GM18867 (cell line): ENCODE measurements around the gene SLC43A2.

Experiments used
- ATAC-seq: cut with Tn5 transposase; IDR thresholded peaks from one replicate; pipeline ENCODE4 v1.9.1; 2021; ENCODE audit warnings: mild to moderate bottlenecking, moderate library complexity; ENCODE audit not compliant: unreplicated experiment

Gene SLC43A2

GRCh38 chr17:1625053-1625452 lies 3.6 kb downstream of the SLC43A2 start:
- ATAC-seq = no peak

DNA sequence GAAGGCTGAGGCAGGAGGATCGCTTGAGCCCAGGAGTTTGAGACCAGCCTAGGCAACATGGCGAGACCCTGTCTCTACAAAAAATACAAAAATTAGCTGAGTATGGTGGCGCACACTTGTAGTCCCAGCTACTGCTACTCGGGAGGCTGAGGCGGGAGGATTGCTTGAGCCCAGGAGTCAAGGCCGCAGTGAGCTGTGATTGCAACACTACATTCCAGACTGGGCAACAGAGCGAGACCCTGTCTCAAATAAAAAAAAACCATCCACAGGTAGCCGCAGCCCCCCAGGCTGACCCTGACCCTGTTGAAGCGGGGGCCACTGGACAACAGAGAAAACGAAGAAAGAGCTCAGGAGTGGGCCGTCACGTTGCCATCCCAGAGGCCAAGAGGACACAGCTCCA lies 4.0 kb downstream of the SLC43A2 start:
- no peak for ATAC-seq

GRCh38 chr17:1623057-1623630 lies 5.5 kb downstream of the SLC43A2 start:
- ATAC-seq = no peak

DNA sequence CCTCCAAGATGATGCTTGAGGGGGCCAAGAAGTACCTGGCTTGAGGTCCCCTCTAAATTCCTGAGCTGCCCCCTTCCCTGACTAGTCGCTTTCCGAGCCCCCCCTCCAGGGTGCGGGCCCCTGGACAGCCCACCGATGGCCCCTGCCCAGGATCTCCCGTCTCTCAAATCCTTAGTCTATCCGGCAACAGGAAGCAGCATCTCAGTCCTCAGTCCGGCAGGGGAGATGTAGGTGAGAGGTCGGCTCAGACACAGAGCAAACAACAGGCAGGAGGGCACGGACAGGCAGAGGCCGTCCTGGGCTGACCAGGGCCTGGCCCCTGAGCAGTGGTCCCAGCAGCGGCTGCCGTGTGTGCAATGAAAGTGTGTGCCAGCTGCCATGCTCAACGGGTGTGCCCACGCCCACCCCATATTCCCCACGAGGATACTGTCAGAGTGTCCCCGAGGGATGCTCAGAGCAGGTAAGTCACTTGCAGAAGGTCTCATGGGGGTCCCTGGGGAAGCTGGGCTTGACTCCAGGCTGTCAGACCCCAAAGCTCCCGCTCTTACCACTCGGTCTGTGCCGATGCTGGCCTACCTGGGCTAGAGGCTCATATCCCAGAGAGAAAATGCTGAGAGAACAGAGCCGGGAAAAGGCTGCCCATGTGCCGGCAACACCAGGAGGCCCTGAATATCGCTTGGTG lies 7.2 kb downstream of the SLC43A2 start:
- no peak for ATAC-seq

DNA sequence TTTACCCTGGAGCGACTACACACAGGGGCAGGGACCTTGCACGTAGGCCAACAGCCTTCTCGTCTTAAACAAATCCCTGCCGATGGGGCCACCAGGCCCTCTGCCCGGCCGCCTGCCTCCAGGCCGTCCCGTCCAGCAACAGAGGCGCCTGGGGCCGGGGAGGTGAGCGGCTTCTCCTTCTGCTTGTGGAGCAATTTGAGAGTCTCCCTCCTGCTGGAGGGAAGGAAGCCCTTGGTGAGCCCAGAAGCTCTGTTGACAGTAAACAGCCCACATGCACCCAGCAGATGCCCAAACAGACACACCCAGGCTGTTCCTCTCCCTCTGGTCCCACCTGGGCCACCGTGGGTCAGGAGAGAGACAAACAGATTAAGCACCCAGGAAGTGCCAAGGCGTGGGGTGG lies 8.1 kb downstream of the SLC43A2 start:
- no peak for ATAC-seq

GRCh38 chr17:1617620-1618174 lies 10.9 kb downstream of the SLC43A2 start:
- no peak for ATAC-seq

- ATAC-seq = no peak
Measured at GRCh38 chr17:1616101-1616500, 12.5 kb downstream of the SLC43A2 start.

- no peak for ATAC-seq
Measured at GRCh38 chr17:1612400-1612799, 16.2 kb downstream of the SLC43A2 start.

- ATAC-seq = no peak
Measured at GRCh38 chr17:1611715-1612114, 16.9 kb downstream of the SLC43A2 start.

- no peak for ATAC-seq
Measured at GRCh38 chr17:1608676-1609075, 20.0 kb downstream of the SLC43A2 start.

DNA sequence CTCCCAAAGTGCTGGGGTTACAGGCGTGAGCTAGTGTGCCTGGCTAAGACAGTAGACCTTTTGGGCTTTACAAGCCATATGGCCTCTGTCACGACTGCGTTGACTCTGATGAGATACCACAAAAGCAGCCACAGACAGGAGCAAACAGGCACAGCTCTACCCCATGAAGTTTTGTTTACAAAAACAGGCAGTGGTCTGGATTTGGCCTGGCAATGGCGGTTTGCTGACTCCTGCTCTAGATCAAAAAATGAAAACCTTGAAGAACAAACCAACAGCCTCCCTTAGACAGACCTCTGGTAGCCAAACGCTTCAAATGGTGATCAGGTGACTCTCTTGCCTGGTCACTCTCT lies 20.7 kb downstream of the SLC43A2 start:
- peak; percentile 9 for ATAC-seq

DNA sequence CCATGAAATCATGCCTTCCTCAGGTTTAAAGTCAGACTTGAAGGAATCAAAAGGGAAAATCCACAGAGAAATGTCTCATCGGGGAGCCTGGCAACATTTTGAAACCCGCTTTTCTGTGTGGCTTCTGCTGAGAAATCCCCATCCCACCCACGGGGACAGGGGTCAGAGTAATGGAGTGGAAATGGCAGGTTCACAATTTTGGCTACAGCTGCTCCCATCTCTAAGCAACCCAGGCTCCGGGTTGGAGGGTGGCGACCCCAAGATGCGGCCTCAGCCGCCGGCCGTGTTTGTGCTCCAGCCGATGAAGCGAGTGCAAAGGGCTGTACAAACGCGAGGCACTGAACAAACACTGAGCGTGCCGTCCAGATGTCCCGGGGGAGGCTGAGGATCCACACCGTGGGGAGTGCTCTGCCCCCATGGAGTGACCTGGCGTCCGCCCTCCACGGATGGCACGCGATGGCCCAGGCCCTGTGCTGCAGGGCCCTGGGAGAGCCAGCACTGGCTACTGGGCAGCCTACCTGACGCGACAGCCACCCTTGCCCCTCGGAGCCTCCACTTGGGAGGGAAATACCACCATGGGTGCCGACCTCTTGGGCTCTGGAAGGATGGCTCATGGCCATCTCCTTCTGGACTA lies 22.2 kb downstream of the SLC43A2 start:
- peak; percentile 26 for ATAC-seq

DNA sequence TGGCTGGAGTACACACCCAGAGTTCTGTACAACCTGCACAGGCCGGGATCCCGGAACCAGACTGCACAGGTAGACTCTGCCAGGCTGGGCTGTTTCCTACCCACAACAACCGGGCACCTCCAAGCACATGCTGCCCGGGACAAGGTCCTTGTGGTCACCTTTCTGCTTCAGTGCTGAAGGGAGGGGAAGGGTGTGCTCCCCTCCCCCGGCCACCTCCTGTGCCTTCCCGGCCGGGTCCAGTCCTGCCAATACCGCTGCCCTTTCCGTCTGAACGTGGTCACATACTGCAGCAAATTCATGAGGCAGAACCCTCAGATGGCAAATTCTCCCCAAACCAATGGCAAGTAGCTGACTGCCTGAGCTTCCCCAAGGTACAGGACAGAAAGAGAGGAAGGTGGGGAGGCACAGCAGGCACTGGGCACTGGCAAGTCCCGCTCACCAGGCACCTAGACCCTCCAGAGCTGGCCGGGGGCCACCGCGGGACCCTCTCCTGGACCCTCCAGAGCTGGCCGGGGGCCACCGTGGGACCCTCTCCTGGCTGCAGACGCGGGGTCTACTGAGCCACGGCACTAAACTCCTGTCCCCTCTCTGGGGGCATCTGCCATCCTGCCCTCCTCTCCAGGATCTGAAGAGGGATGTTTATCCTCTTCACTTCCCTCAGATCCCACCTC lies 22.8 kb downstream of the SLC43A2 start:
- ATAC-seq = no peak

- ATAC-seq = no peak
Measured at GRCh38 chr17:1604831-1605528, 23.7 kb downstream of the SLC43A2 start.

- no peak for ATAC-seq
Measured at GRCh38 chr17:1601571-1601970, 27.1 kb downstream of the SLC43A2 start.

- ATAC-seq = no peak
Measured at GRCh38 chr17:1598399-1599095, 30.1 kb downstream of the SLC43A2 start.

DNA sequence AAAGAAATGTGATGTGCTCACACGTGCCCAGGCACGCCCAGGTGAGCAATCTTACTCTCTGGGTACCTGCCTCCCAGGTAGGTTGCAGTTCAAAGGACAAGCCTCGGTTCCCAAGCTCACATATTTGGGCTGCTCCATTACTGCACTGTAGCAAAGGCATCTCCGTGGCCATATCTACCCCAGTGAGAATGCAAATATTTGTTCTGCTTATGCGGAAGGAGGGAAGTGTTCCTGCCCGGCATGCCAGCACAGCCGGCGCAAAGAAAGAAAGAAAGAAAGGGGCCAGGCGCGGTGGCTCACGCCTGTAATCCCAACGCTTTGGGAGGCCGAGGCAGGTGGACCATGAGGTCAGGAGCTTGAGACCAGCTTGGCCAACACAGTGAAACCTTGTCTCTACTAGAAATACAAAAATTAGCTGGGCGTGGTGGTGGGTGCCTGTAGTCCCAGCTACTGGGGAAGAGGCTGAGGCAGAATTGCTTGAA lies 30.7 kb downstream of the SLC43A2 start:
- no peak for ATAC-seq

GRCh38 chr17:1593630-1593931 lies 35.1 kb downstream of the SLC43A2 start:
- no peak for ATAC-seq

- peak; percentile 67 for ATAC-seq
Measured at GRCh38 chr17:1592751-1593629, 35.6 kb downstream of the SLC43A2 start.
